Pancreas (tissue), 10 donors: ENCODE measurements around the gene MLANA. TPM values are rescaled to one million over a fixed set of nuclear protein-coding genes. Genes with fewer than 3 reads are reported as not detected.

Experiments used
- ATAC-seq, 4 donors: fragments of 200-7000 bp; cut with Tn5 transposase; one replicate each; pipeline versions ENCODE4 v1.8.0 to v1.9.1; 2020; ENCODE audit warnings: mild to moderate bottlenecking in 4 of 4, moderate library complexity in 4 of 4
- DNase-seq, 6 donors: peaks; one replicate each; pipeline ENCODE4 v3.0.0-alpha.2; 2020
- FAIRE-seq: peaks from 2 replicates; lab custom pipeline; 2012; peaks lifted over from hg19 to GRCh38; lab: Jason Lieb, UNC
- H3K27ac ChIP-seq, 4 donors: fragments of 200-600 bp; sonication (generic); 1 replicate in 3 of 4; 2 replicates in 1 of 4; pipeline versions ENCODE4 v1.5.0 to v1.8.0; 2020
- H3K27me3 ChIP-seq, 4 donors: fragments of 200-600 bp; one replicate each; pipeline ENCODE4 v1.8.0; 2021
- H3K36me3 ChIP-seq, 3 donors: fragments of 200-600 bp; sonication (generic) in 1 of 3; one replicate each; pipeline versions ENCODE4 v1.5.0 to v1.8.0; 2020 to 2021
- H3K4me1 ChIP-seq, 3 donors: fragments of 200-600 bp; one replicate each; pipeline ENCODE4 v1.8.0; 2021
- H3K4me3 ChIP-seq, 4 donors: fragments of 200-600 bp; sonication (generic) in 2 of 4; one replicate each; pipeline versions ENCODE4 v1.5.0 to v1.8.0; 2020 to 2021
- H3K9me3 ChIP-seq, 4 donors: fragments of 200-600 bp; one replicate each; pipeline ENCODE4 v1.8.0; 2021
- WGBS, 2 donors: extraction: QIAGEN DNeasy Blood & Tissue Kit; methylation state at CpG; one replicate each; pipeline ENCODE4 v1.1.7; 2013; 5-methylcytosine and 5-hydroxymethylcytosine counted together
- intact Hi-C, 3 donors: fragments of 100-400 bp; cut with DNase I; formaldehyde crosslinking; loops; one replicate each; pipeline versions ENCODE4 v1.11.1 to v1.14.2; 2022
- polyA plus RNA-seq, 2 donors: library from polyadenylated mRNA; stranded (reverse); fragments of 200-250 nt; gene quantifications; one replicate each; pipeline ENCODE4 v1.2.3, GENCODE V29; 2013
- total RNA-seq, 6 donors: library from RNA; stranded (reverse); fragmentation: NEBNext Ultra II Directional in 4 of 6; extraction: Animal tissue kit (Norgen Biotek cat#: 25700) in 4 of 6; gene quantifications; one replicate each; pipeline versions ENCODE4 v1.2.1 to v1.2.4, GENCODE V29; 2021 to 2023
- TF ChIP-seq, protein P1 (sequence below), 4 donors: fragments of 200-600 bp; sonication (generic) in 3 of 4; IDR thresholded peaks; one replicate each; pipeline versions ENCODE4 v1.5.0 to v1.8.0; 2021; ENCODE audit warnings: antibody characterized with exemption in 4 of 4
- donor health status: healthy with polysubstance abuse.
- donor health status: DM: no; HTN: no; CAD: no; lungs with moderate emphysema.
- donor health status: DM: no; HTN: no; CAD: no.
- donor health status: control.
- donor health status: control.
- donor health status: Bipolar disorder and iron deficiency.
- donor health status: DM: yes; HTN: yes; CAD: no.
- donor health status: DM: no; HTN: no; CAD: no.
- donor health status: DM: no; HTN: no; CAD: no.
- donor health status: DM: yes; HTN: yes; CAD: no.

MLANA gene
- total and polyA plus RNA-seq, 8 donors: not detected

DNA sequence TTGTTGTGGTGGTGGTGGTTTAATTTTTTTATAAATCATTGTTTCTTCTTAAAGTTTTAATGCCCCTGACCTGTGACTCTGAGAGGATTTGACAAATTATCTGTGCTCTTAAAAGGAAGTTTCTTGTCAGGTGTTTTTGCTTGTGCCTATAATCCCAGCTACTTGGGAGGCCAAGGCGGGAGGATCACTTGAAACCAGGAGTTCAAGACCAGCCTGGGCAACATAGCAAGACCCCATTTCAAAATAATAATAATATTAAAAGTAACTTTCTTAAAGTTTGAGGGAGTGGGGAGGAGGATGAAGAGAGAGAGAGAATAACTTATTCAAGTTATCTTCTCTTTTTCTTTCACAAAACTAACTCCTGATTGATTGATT is 45.5 kb upstream of the MLANA start:
- no peak for ATAC-seq
- 87 to 100% methylated on average over 1 of the region's 1 CpG for WGBS, 2 donors

DNA sequence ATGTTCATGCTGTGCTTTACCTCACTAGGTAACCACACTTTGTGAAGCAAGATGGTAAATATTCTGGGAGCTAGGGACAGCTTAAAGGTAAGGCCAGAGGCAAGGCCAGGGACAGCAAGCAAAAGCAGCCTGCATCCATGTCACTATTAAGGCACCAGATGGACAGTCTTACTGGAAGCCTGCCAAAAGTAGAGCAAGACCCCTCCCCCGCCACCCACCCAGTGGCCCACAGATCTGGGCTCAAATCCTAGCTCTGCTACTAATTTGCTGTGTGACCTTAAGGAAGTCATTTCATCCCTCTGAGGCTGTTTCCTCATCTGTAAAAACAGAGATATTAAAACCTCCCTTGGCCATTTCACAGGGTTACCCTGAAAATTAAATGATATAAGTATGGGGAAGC is 44.6 kb upstream of the MLANA start:
- H3K27me3 ChIP-seq: no peaks in the 10 kb centered on the region
- no peak for FAIRE-seq

More for the DNA sequence above, 45.5 kb upstream of the MLANA start:
- DNase-seq (no peak), FAIRE-seq (no peak)
- H3K4me3 ChIP-seq: no peak overlapping the region
- H3K4me1 ChIP-seq: no peaks in the 10 kb centered on the region
- H3K27me3 ChIP-seq: no peaks in the 10 kb centered on the region
- H3K27ac ChIP-seq: no peak overlapping the region
- intact Hi-C loops: no loop called here
- no peaks in the 10 kb centered on the region for H3K9me3 ChIP-seq
- no peaks in the 10 kb centered on the region for H3K36me3 ChIP-seq
- TF ChIP-seq, protein P1, sequence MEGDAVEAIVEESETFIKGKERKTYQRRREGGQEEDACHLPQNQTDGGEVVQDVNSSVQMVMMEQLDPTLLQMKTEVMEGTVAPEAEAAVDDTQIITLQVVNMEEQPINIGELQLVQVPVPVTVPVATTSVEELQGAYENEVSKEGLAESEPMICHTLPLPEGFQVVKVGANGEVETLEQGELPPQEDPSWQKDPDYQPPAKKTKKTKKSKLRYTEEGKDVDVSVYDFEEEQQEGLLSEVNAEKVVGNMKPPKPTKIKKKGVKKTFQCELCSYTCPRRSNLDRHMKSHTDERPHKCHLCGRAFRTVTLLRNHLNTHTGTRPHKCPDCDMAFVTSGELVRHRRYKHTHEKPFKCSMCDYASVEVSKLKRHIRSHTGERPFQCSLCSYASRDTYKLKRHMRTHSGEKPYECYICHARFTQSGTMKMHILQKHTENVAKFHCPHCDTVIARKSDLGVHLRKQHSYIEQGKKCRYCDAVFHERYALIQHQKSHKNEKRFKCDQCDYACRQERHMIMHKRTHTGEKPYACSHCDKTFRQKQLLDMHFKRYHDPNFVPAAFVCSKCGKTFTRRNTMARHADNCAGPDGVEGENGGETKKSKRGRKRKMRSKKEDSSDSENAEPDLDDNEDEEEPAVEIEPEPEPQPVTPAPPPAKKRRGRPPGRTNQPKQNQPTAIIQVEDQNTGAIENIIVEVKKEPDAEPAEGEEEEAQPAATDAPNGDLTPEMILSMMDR (IDR thresholded peaks at IDR 0.05): no peak

DNA sequence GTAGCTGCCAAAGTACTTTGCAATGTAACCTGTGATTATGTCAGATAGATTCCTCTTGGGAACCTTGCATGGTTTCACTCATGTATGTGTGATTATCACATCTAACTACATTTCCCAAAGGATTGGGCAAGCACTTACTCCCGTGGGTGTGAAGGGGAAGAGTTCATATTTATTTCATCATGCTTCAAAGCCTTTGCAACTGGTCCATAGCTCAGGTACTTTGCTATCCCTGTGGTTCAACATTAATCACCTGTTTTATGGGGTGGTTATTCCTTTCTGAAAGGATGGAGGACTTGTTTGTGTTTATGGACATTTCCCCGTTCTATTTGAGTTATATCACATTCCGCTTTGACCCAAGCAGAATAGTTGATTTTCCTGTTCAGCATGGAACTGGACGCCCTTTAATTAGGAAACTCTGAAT is 44.2 kb upstream of the MLANA start:
- ATAC-seq (no peak), FAIRE-seq (no peak), DNase-seq (no peak)
- H3K4me1 ChIP-seq: no peaks in the 10 kb centered on the region
- H3K27ac ChIP-seq: no peak overlapping the region
- H3K36me3 ChIP-seq: no peaks in the 10 kb centered on the region
- no peak overlapping the region for H3K4me3 ChIP-seq
- H3K9me3 ChIP-seq: no peaks in the 10 kb centered on the region
- H3K27me3 ChIP-seq: no peaks in the 10 kb centered on the region
- intact Hi-C loops: no loop called here
- 87 to 95% methylated on average over 4 of the region's 4 CpGs for WGBS, 2 donors
- TF ChIP-seq, protein P1 (IDR thresholded peaks at IDR 0.05): no peak

More for the DNA sequence above, 44.6 kb upstream of the MLANA start:
- Histone ChIP-seq H3K4me1 (no peaks in the 10 kb centered on the region), H3K4me3 (no peak overlapping the region), H3K27ac (no peak overlapping the region), H3K36me3 (no peaks in the 10 kb centered on the region), H3K9me3 (no peaks in the 10 kb centered on the region)
- intact Hi-C loops: no loop called here
- TF ChIP-seq, protein P1 (IDR thresholded peaks at IDR 0.05): no peak
- ATAC-seq (no peak), DNase-seq (no peak)
- 94 to 100% methylated on average over 1 of the region's 1 CpG for WGBS, 2 donors

DNA sequence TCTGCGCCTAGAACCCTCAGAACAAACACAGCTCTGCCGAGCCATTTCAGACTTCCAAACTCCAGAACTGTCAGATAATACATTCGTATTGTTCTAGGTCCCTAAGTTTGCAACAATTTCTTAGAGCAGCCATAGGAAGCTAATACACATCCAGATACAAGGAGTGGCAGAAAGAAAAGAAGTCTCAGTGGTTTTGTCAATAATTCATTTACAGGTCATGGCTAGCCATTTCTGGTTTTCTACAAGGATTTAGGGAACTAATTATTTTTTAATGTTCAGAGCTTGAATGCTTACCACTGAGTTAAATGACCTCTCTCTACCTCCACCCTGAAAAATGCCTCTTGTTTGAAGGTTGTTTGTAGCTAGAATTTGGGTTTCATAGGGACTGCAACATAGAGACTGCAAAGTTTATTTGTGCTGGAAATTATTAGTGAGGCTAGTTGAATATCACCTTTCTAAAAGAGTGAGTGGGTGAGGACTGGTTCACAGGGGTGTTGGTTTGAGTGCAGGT is 42.3 kb upstream of the MLANA start:
- DNase-seq: no peak
- no peak for ATAC-seq
- 67 to 69% methylated on average over 3 of the region's 3 CpGs for WGBS, 2 donors
- Histone ChIP-seq H3K9me3 (no peaks in the 10 kb centered on the region), H3K4me3 (no peak overlapping the region), H3K27ac (no peak overlapping the region), H3K36me3 (no peaks in the 10 kb centered on the region), H3K27me3 (no peaks in the 10 kb centered on the region), H3K4me1 (no peaks in the 10 kb centered on the region)
- intact Hi-C loops: no loop called here
- TF ChIP-seq, protein P1 (IDR thresholded peaks at IDR 0.05): no peak
- no peak for FAIRE-seq

DNA sequence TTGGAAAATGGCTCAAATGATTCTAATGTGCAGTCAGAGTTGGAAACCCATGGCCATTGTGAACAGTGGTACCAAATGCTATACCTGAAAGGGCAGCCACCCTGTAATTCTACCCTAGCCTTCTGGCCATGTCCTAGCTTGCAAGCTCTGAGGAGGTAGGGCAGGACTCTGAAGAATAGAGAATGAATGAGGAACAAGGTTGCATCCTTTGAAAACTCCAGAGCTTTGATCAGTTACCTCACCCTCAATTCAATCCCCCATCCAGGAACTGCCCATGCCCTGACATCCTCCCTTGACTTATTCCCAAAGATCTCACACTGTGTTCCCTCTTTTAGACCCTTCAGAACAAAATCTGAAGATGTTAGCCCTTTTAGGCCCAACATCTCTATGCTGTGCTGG is 40.0 kb upstream of the MLANA start:
- intact Hi-C loops: no loop called here
- H3K27ac ChIP-seq: no peak overlapping the region
- FAIRE-seq: no peak
- ATAC-seq: no peak
- no peak for DNase-seq
- no peaks in the 10 kb centered on the region for H3K4me1 ChIP-seq
- no peaks in the 10 kb centered on the region for H3K36me3 ChIP-seq
- H3K4me3 ChIP-seq: no peak overlapping the region
- TF ChIP-seq, protein P1 (IDR thresholded peaks at IDR 0.05): no peak
- no peaks in the 10 kb centered on the region for H3K27me3 ChIP-seq
- H3K9me3 ChIP-seq: no peaks in the 10 kb centered on the region
